Thoracic aorta (tissue), 2 donors: Measurements from ENCODE around the gene LINGO3. TPM values are rescaled to one million over a fixed set of nuclear protein-coding genes. Genes with fewer than 3 reads are reported as not detected.

Source experiments
- ATAC-seq: fragments of 150-250 bp; one replicate; pipeline ENCODE4 v1.8.0; 2017; ENCODE audit warnings: low read depth; ENCODE audit not compliant: insufficient number of reproducible peaks, low FRiP score
- DNase-seq: peaks from one replicate; pipeline ENCODE4 v3.0.0-alpha.2; 2020; ENCODE audit warnings: low spot score
- H3K27ac ChIP-seq, 2 donors: fragments of 200-600 bp; sonication (generic); 1 replicate in 1 of 2; 2 replicates in 1 of 2; pipeline ENCODE4 v1.5.1; 2016; ENCODE audit warnings: mild to moderate bottlenecking in 2 of 2, moderate library complexity in 2 of 2
- H3K27me3 ChIP-seq: fragments of 200-600 bp; sonication (generic); replicated peaks from 2 replicates; pipeline ENCODE4 v1.6.0; 2016; ENCODE audit warnings: mild to moderate bottlenecking; ENCODE audit not compliant: insufficient read depth
- H3K36me3 ChIP-seq: fragments of 200-600 bp; sonication (generic); one replicate; pipeline ENCODE4 v1.5.1; 2016
- H3K4me1 ChIP-seq, 2 donors: fragments of 200-600 bp; sonication (generic); 1 replicate in 1 of 2; 2 replicates in 1 of 2; pipeline versions ENCODE4 v1.5.1 to v1.6.0; 2016; ENCODE audit warnings: low read depth in 2 of 2, mild to moderate bottlenecking in 1 of 2; ENCODE audit not compliant: control insufficient read depth in 1 of 2
- H3K4me3 ChIP-seq: fragments of 200-600 bp; sonication (generic); 2 replicates; pipeline ENCODE4 v1.5.1; 2016; ENCODE audit warnings: mild to moderate bottlenecking
- H3K9me3 ChIP-seq: fragments of 200-600 bp; sonication (generic); 2 replicates; pipeline ENCODE4 v1.5.1; 2016
- total RNA-seq, 2 donors: library from RNA; depleted of rRNA; stranded (reverse); fragments of >200 nt; gene quantifications; one replicate each; pipeline versions ENCODE4 v1.1.0 to v1.2.3, GENCODE V29; 2016
- TF ChIP-seq, protein P1 (sequence below): fragments of 200-600 bp; sonication (generic); IDR thresholded peaks from one replicate; pipeline ENCODE4 v1.5.1; 2019; ENCODE audit warnings: antibody characterized with exemption

The LINGO3 gene
- total RNA-seq, 2 donors from 2014 or later = 0.27 TPM; not detected in 1

DNA sequence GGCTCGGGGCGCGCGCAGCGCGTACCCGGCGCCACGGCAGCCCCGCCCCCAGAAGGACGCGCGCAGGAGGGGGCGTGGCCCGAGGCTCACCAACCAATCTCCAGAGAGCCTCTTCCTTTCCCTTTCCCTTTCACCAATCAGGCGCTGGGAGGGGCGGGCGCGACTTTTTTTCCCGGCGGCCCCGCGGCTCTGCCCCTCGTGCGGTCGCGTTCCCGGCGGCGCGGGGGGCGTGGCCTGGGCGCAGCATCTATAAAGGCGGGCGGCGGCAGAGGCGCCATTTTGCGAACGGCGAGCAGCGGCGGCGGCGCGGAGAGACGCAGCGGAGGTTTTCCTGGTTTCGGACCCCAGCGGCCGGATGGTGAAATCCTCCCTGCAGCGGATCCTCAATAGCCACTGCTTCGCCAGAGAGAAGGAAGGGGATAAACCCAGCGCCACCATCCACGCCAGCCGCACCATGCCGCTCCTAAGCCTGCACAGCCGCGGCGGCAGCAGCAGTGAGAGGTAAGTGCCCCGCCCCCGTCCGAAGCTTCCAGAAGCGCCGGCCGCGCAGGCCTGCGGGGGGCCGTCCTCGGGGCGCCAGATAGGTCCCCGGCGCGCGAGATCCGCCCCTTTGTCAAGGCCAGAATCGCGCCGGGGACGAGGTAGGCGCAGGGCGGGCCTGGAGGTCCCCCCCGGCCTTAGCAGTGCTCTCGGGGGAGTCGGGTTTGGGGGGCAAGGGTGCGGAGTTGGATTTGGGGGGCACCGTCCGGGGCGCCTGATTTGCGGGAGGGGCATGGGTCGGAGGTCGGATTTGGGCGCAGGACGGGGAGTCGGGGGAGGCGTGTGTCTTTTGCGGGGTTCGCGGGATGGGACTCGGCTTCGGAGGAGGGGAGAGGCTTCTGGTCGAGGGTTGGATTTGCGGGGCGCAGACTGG lies 38.5 kb downstream of the LINGO3 start:
- TF ChIP-seq, protein P1, sequence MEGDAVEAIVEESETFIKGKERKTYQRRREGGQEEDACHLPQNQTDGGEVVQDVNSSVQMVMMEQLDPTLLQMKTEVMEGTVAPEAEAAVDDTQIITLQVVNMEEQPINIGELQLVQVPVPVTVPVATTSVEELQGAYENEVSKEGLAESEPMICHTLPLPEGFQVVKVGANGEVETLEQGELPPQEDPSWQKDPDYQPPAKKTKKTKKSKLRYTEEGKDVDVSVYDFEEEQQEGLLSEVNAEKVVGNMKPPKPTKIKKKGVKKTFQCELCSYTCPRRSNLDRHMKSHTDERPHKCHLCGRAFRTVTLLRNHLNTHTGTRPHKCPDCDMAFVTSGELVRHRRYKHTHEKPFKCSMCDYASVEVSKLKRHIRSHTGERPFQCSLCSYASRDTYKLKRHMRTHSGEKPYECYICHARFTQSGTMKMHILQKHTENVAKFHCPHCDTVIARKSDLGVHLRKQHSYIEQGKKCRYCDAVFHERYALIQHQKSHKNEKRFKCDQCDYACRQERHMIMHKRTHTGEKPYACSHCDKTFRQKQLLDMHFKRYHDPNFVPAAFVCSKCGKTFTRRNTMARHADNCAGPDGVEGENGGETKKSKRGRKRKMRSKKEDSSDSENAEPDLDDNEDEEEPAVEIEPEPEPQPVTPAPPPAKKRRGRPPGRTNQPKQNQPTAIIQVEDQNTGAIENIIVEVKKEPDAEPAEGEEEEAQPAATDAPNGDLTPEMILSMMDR = no peak
- H3K4me3 ChIP-seq = peak overlapping the region; percentile 100
- no peaks in the 10 kb centered on the region for H3K9me3 ChIP-seq
- peak overlapping the region; percentile 98 for H3K27ac ChIP-seq
- H3K4me1 ChIP-seq = peaks cover 47 to 62% of the 10 kb centered on the region in 2 donors
- peaks cover 20% of the 10 kb centered on the region for H3K36me3 ChIP-seq
- ATAC-seq (peak; percentile 93), DNase-seq (peak; percentile 88)
- H3K27me3 ChIP-seq = no peaks in the 10 kb centered on the region

DNA sequence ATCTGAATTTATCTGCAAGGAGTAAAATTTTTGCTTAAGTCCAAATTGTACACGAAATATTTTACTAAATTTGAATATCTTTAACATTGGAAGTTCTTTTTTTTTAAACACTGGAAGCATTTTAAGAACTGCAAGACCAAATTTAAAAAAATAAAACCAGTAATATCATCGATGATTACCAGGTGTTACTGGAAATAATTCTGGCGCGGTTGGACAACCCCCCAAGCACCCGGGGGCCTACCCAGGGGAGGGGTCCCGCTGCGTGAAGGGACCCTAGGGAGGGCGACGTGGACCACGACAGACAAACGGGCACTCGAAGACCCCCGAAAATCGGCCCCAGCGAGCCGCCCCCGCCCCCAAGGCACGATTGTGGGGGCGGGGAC lies 39.1 kb downstream of the LINGO3 start:
- Histone ChIP-seq H3K9me3 (no peaks in the 10 kb centered on the region), H3K36me3 (peaks cover 20% of the 10 kb centered on the region), H3K27ac (no peak overlapping the region), H3K27me3 (no peaks in the 10 kb centered on the region), H3K4me3 (peak overlapping the region; percentile 100), H3K4me1 (peaks cover 45 to 55% of the 10 kb centered on the region in 2 donors)
- DNase-seq = no peak
- TF ChIP-seq, protein P1 = no peak
- ATAC-seq = no peak

DNA sequence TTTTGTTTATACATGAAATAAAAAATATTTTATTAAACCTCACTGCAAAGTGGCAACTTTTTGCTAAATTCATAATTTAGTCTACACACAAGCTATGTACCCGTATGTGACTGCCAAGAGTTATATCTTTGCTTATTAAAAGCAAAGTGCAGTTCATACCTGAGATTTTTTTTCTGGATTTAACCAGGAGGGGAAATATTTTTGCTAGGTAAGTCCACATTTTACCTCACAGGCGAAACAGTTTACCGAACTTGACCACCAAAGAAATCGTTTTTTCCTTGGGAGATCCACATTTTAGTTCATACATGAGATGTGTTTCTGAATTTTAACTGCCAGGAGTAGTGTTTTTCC lies 39.5 kb downstream of the LINGO3 start:
- Histone ChIP-seq H3K4me3 (peak overlapping the region; percentile 100), H3K9me3 (no peaks in the 10 kb centered on the region), H3K27ac (no peak overlapping the region), H3K27me3 (no peaks in the 10 kb centered on the region), H3K4me1 (peaks cover 41 to 51% of the 10 kb centered on the region in 2 donors), H3K36me3 (peaks cover 20% of the 10 kb centered on the region)
- no peak for ATAC-seq
- DNase-seq = no peak
- TF ChIP-seq, protein P1 = no peak

DNA sequence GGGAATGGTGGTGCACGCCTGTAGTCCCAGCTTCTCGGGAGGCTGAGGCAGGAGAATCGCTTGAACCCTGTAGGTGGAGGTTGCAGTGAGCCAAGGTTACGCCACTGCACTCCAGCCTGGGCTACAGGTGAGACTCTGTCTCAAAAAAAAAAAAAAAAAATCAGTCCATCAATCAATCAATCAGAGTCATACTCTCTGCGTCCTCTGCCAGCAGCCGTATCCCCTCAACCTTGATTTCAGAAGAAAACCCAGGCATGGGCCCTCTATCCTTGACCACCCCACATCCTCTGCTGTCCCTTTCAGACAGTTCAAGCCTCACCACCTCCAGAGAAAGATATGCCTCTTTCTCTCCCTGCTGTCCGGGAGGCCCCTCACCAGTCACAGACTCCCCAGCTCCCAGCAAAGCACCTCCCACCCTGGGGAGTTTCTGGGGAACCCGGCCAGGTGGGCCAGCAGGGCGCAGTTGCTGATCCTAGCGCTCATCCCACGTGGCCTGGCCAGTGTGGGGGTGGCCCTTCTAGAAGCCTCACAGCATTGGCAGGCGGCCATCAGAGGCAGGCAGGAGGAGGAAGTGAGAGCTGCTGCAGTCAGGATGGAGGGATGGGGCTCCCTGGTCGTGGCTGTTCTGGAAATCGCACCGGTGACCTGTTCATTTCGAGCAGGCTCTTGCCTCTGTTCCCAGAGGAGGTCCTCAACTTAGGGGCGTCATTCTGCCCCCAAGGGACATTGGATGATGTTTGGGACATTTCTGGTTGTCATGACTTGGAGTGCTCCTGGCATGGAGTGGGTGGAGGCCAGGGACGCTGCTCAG lies 41.6 kb downstream of the LINGO3 start:
- ATAC-seq (no peak), DNase-seq (peak; percentile 60)
- Histone ChIP-seq H3K4me1 (peaks cover 21 to 32% of the 10 kb centered on the region in 2 donors), H3K36me3 (peaks cover 2% of the 10 kb centered on the region), H3K27ac (peak overlapping the region; percentile 47 to 77), H3K4me3 (peak overlapping the region; percentile 47), H3K9me3 (no peaks in the 10 kb centered on the region), H3K27me3 (no peaks in the 10 kb centered on the region)
- TF ChIP-seq, protein P1 = no peak
